ENCODE measurements around the gene TSPAN4. TPM values are rescaled to one million over a fixed set of nuclear protein-coding genes. Genes with fewer than 3 reads are reported as not detected.

The TSPAN4 gene
- total and polyA plus RNA-seq, 10 of the 15 experiments (the other 5 are each of a cell fraction or from before 2014, with no cell fraction given) = 0.37 to 14.0 (median 8.5) TPM; not detected in 1

DNA sequence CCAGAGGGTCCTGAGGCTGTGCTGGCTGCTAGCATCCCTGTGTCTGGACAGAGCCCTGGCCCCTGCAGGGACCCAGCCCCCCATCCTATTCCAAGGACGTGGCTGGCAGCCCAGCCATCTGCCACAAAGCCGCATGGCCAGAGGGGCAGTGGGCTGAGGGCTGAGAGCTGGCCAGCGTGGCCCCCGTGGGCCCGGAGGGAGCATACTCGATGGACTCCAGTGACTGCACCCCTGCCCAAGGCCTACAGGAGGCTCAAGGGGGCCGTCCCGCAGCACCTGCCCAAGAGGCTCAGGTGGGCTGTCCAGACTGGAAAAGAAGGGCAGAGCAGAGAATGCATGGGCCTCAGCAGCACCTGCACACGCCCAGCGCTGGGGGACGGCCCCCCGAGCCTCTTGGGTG is 13.1 kb downstream of the TSPAN4 start:
- WGBS (ENCODE audit: insufficient coverage, insufficient replicate concordance, low lambda C conversion rate, missing lambda C conversion rate) = 14% methylated on average over 12 of the region's 12 CpGs
- ChIA-PET POLR2A (interaction anchor here (0.6 kb wide), 1 partner anchor 209 kb away, joined by 4 read pairs; no protein-coding TSS in a partner anchor), CTCF (no interaction called here), RAD21 (ENCODE audit: unreplicated experiment) (no interaction called here), SMC1A (ENCODE audit: uncharacterized antibody, unreplicated experiment) (no interaction called here)
- no peaks in the 10 kb centered on the region for H3K36me3 ChIP-seq (ENCODE audit: control insufficient read depth in 2 of 2, insufficient read depth in 2 of 2, low read length in 1 of 2)
- ATAC-seq (no peak), DNase-seq (ENCODE audit: low read depth, low spot score) (no peak), FAIRE-seq (no peak)
- no TSS peak for BruUV-seq (replicated peaks)
- H3K4me1 ChIP-seq (ENCODE audit: control insufficient read depth, insufficient read depth, low read length) = no peaks in the 10 kb centered on the region
- no peak overlapping the region for H3K9ac ChIP-seq (ENCODE audit: control insufficient read depth, insufficient read depth, low read length)
- no peaks in the 10 kb centered on the region for H3K79me2 ChIP-seq (ENCODE audit: control insufficient read depth, insufficient read depth, low read length)
- H4K20me1 ChIP-seq (ENCODE audit: control insufficient read depth, insufficient read depth) = no peaks in the 10 kb centered on the region
- H3K4me2 ChIP-seq (ENCODE audit: control insufficient read depth, insufficient read depth) = no peak overlapping the region
- intact Hi-C loops (cut with micrococcal nuclease; ENCODE audit: unreplicated experiment) (no loop called here), in situ Hi-C loops (cut with MboI) (no loop called here)
- no peak overlapping the region for H2AFZ ChIP-seq (ENCODE audit: control insufficient read depth, low read depth, low read length)
- no peak overlapping the region for H3K4me3 ChIP-seq
- H3K9me3 ChIP-seq (replicated peaks; ENCODE audit: control insufficient read depth, insufficient read depth, low read length) = no peaks in the 10 kb centered on the region
- no peak overlapping the region for H3K27ac ChIP-seq (ENCODE audit: control insufficient read depth, insufficient read depth)
- no peaks in the 10 kb centered on the region for H3K27me3 ChIP-seq (replicated peaks in 1 of 2; ENCODE audit: control insufficient read depth in 2 of 2, insufficient read depth in 2 of 2, low read length in 1 of 2)
- TF ChIP-seq RAD21 (IDR thresholded peaks at IDR 0.05; ENCODE audit: insufficient read depth, low read depth, low read length) (no peak), TCF12 (IDR thresholded peaks at IDR 0.05; ENCODE audit: low read depth, low read length) (no peak), BACH1 (IDR thresholded peaks at IDR 0.05; ENCODE audit: borderline replicate concordance) (no peak), RUNX3 (IDR thresholded peaks at IDR 0.05; ENCODE audit: low read length) (no peak), GABPA (IDR thresholded peaks at IDR 0.05; ENCODE audit: low read depth) (no peak), NR2C1 (IDR thresholded peaks at IDR 0.05) (no peak), SUPT20H (IDR thresholded peaks at IDR 0.05; ENCODE audit: borderline replicate concordance, control insufficient read depth, low read depth, low read length) (no peak), IKZF1 (conservative IDR thresholded peaks at IDR 0.05) (no peak), KAT2A (conservative IDR thresholded peaks at IDR 0.05; ENCODE audit: control insufficient read depth, low read depth, low read length) (no peak), MTA3 (IDR thresholded peaks at IDR 0.05; ENCODE audit: borderline replicate concordance, low read length) (no peak), ATF7 (IDR thresholded peaks at IDR 0.05; ENCODE audit: low read depth) (no peak), SMAD5 (IDR thresholded peaks at IDR 0.05; ENCODE audit: low read depth) (no peak)
- TF ChIP-seq, protein P1, sequence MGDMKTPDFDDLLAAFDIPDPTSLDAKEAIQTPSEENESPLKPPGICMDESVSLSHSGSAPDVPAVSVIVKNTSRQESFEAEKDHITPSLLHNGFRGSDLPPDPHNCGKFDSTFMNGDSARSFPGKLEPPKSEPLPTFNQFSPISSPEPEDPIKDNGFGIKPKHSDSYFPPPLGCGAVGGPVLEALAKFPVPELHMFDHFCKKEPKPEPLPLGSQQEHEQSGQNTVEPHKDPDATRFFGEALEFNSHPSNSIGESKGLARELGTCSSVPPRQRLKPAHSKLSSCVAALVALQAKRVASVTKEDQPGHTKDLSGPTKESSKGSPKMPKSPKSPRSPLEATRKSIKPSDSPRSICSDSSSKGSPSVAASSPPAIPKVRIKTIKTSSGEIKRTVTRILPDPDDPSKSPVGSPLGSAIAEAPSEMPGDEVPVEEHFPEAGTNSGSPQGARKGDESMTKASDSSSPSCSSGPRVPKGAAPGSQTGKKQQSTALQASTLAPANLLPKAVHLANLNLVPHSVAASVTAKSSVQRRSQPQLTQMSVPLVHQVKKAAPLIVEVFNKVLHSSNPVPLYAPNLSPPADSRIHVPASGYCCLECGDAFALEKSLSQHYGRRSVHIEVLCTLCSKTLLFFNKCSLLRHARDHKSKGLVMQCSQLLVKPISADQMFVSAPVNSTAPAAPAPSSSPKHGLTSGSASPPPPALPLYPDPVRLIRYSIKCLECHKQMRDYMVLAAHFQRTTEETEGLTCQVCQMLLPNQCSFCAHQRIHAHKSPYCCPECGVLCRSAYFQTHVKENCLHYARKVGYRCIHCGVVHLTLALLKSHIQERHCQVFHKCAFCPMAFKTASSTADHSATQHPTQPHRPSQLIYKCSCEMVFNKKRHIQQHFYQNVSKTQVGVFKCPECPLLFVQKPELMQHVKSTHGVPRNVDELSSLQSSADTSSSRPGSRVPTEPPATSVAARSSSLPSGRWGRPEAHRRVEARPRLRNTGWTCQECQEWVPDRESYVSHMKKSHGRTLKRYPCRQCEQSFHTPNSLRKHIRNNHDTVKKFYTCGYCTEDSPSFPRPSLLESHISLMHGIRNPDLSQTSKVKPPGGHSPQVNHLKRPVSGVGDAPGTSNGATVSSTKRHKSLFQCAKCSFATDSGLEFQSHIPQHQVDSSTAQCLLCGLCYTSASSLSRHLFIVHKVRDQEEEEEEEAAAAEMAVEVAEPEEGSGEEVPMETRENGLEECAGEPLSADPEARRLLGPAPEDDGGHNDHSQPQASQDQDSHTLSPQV (IDR thresholded peaks at IDR 0.05) = no peak
- TF ChIP-seq, protein P2, sequence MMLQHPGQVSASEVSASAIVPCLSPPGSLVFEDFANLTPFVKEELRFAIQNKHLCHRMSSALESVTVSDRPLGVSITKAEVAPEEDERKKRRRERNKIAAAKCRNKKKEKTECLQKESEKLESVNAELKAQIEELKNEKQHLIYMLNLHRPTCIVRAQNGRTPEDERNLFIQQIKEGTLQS (IDR thresholded peaks at IDR 0.05; ENCODE audit: borderline replicate concordance, extremely low read depth, low read depth, low read length) = no peak
- TF ChIP-seq, protein P3, sequence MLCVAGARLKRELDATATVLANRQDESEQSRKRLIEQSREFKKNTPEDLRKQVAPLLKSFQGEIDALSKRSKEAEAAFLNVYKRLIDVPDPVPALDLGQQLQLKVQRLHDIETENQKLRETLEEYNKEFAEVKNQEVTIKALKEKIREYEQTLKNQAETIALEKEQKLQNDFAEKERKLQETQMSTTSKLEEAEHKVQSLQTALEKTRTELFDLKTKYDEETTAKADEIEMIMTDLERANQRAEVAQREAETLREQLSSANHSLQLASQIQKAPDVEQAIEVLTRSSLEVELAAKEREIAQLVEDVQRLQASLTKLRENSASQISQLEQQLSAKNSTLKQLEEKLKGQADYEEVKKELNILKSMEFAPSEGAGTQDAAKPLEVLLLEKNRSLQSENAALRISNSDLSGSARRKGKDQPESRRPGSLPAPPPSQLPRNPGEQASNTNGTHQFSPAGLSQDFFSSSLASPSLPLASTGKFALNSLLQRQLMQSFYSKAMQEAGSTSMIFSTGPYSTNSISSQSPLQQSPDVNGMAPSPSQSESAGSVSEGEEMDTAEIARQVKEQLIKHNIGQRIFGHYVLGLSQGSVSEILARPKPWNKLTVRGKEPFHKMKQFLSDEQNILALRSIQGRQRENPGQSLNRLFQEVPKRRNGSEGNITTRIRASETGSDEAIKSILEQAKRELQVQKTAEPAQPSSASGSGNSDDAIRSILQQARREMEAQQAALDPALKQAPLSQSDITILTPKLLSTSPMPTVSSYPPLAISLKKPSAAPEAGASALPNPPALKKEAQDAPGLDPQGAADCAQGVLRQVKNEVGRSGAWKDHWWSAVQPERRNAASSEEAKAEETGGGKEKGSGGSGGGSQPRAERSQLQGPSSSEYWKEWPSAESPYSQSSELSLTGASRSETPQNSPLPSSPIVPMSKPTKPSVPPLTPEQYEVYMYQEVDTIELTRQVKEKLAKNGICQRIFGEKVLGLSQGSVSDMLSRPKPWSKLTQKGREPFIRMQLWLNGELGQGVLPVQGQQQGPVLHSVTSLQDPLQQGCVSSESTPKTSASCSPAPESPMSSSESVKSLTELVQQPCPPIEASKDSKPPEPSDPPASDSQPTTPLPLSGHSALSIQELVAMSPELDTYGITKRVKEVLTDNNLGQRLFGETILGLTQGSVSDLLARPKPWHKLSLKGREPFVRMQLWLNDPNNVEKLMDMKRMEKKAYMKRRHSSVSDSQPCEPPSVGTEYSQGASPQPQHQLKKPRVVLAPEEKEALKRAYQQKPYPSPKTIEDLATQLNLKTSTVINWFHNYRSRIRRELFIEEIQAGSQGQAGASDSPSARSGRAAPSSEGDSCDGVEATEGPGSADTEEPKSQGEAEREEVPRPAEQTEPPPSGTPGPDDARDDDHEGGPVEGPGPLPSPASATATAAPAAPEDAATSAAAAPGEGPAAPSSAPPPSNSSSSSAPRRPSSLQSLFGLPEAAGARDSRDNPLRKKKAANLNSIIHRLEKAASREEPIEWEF (IDR thresholded peaks at IDR 0.05; ENCODE audit: insufficient replicate concordance, low read depth, low read length) = no peak
- TF ChIP-seq, protein P4, sequence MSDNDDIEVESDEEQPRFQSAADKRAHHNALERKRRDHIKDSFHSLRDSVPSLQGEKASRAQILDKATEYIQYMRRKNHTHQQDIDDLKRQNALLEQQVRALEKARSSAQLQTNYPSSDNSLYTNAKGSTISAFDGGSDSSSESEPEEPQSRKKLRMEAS (IDR thresholded peaks at IDR 0.05; ENCODE audit: low read depth, low read length) = no peak
